Measurements from ENCODE around the gene IRAG1. TPM values are rescaled to one million over a fixed set of nuclear protein-coding genes. Genes with fewer than 3 reads are reported as not detected.

The IRAG1 gene
- total RNA-seq, 1 donor from 2014 or later, result 1.4 TPM

DNA sequence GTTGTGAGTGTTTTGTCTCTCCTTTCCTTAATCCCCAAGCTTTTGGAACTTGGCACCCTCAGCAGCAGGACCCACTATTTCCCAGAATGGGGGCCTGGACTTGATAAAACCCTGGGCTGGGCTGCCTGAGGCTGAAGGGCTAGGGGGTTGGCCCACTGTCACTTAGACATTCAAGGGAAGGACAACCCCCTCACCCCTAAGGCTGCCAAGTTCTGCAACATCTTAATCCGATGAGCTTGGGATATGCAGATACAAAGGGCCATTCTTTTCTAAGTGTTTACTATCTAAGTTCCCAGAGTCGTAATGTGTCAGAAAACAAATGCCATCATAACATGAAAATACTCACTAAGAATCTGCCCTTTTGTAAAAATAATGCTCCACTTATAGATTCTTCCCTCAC, 42.9 kb downstream of the IRAG1 start:
- DNase-seq (ENCODE audit: extremely low read depth, low read depth, low spot score), result no peak

DNA sequence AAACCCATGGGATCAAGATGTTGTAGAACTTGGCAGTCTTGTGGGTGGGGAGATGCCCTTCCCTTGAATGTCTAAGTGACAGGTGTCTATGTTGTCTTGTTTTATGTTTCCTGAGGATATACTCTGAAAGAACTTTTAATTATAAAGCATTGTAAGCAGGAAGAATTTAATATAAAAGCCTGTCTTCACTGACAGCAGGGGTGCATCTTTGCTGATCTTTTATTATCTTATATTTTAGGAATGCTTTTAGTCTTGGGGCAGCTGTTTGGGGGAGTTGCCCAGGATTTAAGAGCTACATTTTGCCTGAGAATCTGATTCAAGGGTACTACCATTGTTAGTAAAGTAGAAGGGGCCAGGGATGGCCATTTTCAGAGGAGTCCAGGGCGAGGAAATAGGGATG, 43.4 kb downstream of the IRAG1 start:
- DNase-seq (ENCODE audit: extremely low read depth, low read depth, low spot score), result no peak

DNA sequence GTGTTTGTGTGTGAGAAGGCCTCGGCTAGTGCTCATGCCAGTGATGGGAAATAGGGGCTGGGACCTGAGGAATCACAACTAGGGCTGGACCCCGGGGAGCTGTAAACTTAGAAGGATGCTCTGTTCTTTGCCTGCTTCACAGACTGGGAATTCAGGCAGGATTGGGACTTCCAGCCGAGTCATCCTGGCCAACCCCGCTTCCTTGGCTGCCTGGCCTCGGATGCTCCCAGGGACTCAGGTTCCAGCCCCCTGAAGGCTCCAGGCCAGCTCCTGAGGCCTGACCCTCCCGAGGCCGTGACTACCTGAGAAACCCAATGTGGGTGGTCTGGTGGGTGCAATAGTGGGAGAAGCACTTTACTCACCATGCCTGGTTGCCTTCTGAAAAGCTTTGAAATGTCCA, 44.7 kb downstream of the IRAG1 start:
- no peak for DNase-seq (ENCODE audit: extremely low read depth, low read depth, low spot score)

DNA sequence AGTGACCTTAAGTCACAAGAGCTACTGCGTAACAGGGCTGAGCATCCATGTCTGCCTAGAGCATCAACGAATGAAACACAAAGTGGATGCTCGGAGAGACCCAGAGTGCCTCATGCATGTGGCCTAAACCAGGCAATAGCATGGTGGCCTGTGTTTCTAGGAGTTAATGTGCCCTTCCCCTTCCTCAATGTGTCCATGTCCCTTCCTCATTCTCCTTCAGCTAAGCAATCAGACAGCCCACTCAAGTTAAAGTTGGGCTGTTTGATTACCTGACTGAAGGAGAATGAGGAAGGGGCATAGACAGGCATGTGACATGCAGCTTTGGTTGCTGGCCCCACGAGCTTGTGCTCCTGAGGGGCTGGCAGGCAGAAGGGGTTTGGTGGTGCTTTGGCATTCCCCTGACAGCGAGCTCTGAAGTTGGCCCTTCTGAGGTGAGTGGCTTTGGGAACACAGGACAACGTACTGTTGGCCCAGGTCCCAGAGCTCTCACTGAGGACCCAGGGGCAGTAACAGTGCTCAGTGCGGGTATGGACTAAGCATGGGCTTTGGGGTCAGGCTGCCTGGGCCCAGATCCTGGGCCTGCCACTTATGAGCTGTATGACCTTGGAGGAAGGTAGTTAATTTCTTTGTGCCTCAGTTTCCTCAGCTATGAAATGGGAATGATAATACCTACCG, 46.7 kb downstream of the IRAG1 start:
- DNase-seq (ENCODE audit: extremely low read depth, low read depth, low spot score), result no peak

DNA sequence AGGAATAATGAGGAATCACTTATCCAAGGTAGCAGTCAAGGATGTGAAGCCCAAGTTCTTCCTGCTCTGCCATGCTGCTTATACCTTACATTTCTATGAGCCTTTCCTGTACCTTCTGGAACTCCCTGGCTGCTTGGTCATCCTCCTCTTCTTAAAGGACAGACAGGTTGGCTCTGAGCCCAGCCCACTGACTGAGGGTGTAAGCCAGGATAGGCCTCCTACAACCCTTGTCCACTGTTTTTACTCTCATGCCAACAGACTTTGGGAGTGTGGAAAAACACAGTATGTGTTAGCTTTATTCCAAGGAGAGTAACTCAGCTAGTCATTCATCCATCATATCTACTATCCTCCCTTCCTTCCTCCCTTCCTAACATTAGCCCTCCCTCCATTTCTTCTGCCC, 47.5 kb downstream of the IRAG1 start:
- DNase-seq (ENCODE audit: extremely low read depth, low read depth, low spot score), result no peak

DNA sequence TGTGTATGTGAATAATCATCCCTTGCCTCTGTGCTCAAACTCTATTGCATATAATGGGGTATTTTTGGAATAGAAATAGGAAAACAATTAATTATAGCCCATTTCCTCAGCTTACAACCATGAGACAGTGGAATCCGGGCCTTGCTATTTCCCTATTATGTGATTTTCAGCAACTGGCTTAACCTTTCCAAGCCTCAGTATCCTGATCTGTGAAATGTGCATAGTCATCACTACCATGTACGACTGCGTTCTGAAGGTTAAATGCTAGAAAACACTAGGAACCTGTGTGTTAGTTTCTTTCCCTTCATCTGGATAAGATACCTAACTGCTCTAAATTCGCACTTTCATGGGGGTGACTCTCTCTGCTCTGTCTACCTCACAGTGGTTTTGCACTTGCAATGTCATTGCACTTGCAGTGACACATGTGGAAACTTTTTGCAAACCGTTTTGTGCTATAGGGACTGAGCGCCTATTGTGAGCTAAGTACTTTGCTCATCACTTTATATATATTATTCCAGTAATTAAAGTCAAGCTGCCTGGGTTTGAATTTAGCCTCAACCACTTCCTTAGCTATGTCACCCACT, 48.3 kb downstream of the IRAG1 start:
- DNase-seq (ENCODE audit: extremely low read depth, low read depth, low spot score), result no peak

Other genes with a start within 250 kb of the IRAG1 start
- 5.0 and 7.7 TPM in 2 replicates for gene AMPD3, start 238.5 kb downstream of the IRAG1 start, total RNA-seq
- gene RNF141, start 152.6 kb downstream of the IRAG1 start, total RNA-seq, result 27.2 and 32.1 TPM in 2 replicates
- gene LYVE1, start 125.1 kb downstream of the IRAG1 start, total RNA-seq, result 254 and 616 TPM in 2 replicates
- 23.3 and 24.0 TPM in 2 replicates for gene CTR9, start 57.5 kb upstream of the IRAG1 start, total RNA-seq
- 611 and 682 TPM in 2 replicates for gene EIF4G2, start 115.2 kb upstream of the IRAG1 start, total RNA-seq
- gene ZBED5, start 164.3 kb upstream of the IRAG1 start, total RNA-seq, result 18.1 and 21.2 TPM in 2 replicates

Measured in glomerular endothelial cell (primary cell).